Glutamatergic neuron (in vitro differentiated cells): ENCODE data around the gene UBE2E2. TPM values are rescaled to one million over a fixed set of nuclear protein-coding genes. Genes with fewer than 3 reads are reported as not detected.
A peak's percentile ranks its signal among the peaks of the same experiment; 100 is the strongest.

Source experiments
- DNase-seq: peaks from one replicate; pipeline ENCODE4 v3.0.0; 2022
- H3K27ac Mint-ChIP-seq: one replicate; pipeline ENCODE4 v1.8.0; 2020; ENCODE audit warnings: mild to moderate bottlenecking, mixed read lengths, inconsistent platforms; ENCODE audit not compliant: unreplicated experiment
- H3K27me3 Mint-ChIP-seq: one replicate; pipeline ENCODE4 v1.8.0; 2020; ENCODE audit warnings: mild to moderate bottlenecking, moderate library complexity, mixed read lengths, inconsistent platforms; ENCODE audit not compliant: unreplicated experiment
- H3K36me3 Mint-ChIP-seq: one replicate; pipeline ENCODE4 v1.8.0; 2020; ENCODE audit warnings: mild to moderate bottlenecking, mixed read lengths, inconsistent platforms; ENCODE audit not compliant: unreplicated experiment
- H3K4me1 Mint-ChIP-seq: one replicate; pipeline ENCODE4 v1.8.0; 2020; ENCODE audit warnings: mild to moderate bottlenecking, low read depth, mixed read lengths, inconsistent platforms; ENCODE audit not compliant: unreplicated experiment
- H3K4me3 Mint-ChIP-seq: one replicate; pipeline ENCODE4 v1.8.0; 2020; ENCODE audit warnings: mild to moderate bottlenecking, mixed read lengths, inconsistent platforms; ENCODE audit not compliant: unreplicated experiment
- H3K9me3 Mint-ChIP-seq: one replicate; pipeline ENCODE4 v1.8.0; 2020; ENCODE audit warnings: mild to moderate bottlenecking, moderate library complexity, mixed read lengths, inconsistent platforms; ENCODE audit not compliant: unreplicated experiment
- total RNA-seq: library from RNA; stranded (reverse); fragmentation: NEBNext Ultra II Directional; extraction: Animal tissue kit (Norgen Biotek cat#: 25700); gene quantifications from one replicate; pipeline ENCODE4 v1.2.1, GENCODE V29; 2021; ENCODE audit not compliant: unreplicated experiment
- TF ChIP-seq, protein P1 (sequence below): fragments of 200-600 bp; sonication (generic); IDR thresholded peaks from one replicate; pipeline ENCODE4 v1.5.0; 2021; ENCODE audit not compliant: partially characterized antibody, unreplicated experiment

UBE2E2 gene
- total RNA-seq, 1 donor from 2014 or later: 40.6 TPM

- TF ChIP-seq, protein P1, sequence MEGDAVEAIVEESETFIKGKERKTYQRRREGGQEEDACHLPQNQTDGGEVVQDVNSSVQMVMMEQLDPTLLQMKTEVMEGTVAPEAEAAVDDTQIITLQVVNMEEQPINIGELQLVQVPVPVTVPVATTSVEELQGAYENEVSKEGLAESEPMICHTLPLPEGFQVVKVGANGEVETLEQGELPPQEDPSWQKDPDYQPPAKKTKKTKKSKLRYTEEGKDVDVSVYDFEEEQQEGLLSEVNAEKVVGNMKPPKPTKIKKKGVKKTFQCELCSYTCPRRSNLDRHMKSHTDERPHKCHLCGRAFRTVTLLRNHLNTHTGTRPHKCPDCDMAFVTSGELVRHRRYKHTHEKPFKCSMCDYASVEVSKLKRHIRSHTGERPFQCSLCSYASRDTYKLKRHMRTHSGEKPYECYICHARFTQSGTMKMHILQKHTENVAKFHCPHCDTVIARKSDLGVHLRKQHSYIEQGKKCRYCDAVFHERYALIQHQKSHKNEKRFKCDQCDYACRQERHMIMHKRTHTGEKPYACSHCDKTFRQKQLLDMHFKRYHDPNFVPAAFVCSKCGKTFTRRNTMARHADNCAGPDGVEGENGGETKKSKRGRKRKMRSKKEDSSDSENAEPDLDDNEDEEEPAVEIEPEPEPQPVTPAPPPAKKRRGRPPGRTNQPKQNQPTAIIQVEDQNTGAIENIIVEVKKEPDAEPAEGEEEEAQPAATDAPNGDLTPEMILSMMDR: no peak
- Mint-ChIP-seq H3K27me3 (peaks cover 3% of the 10 kb centered on the region), H3K36me3 (no peaks in the 10 kb centered on the region), H3K9me3 (peaks cover 3% of the 10 kb centered on the region), H3K27ac (no peak overlapping the region), H3K4me1 (no peaks in the 10 kb centered on the region), H3K4me3 (no peak overlapping the region)
- no peak for DNase-seq
These were observed 36.3 kb upstream of the UBE2E2 start for GRCh38 chr3:23166845-23167244.

DNA sequence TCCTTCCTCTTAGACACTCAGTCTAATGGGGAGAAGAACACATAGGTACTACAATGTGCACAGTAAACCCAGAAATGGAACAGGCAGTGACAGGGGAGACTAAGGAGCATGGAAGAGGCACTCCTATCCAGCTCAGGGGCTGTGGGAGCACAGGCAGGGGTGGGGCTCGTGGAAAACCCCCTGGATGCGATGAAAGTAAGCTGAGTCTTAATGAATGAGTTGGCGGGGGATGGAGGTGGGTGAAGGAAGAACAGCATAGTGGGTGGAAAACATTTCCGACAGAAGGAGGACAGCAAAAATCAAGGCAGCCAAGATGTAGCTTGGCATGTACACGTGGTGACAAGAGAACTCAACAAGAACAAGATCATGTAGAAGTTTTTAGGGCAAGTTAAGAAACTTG is 33.6 kb upstream of the UBE2E2 start:
- TF ChIP-seq, protein P1: no peak
- no peak overlapping the region for H3K4me3 Mint-ChIP-seq
- no peaks in the 10 kb centered on the region for H3K4me1 Mint-ChIP-seq
- peaks cover 3% of the 10 kb centered on the region for H3K27me3 Mint-ChIP-seq
- DNase-seq: no peak
- H3K36me3 Mint-ChIP-seq: no peaks in the 10 kb centered on the region
- H3K27ac Mint-ChIP-seq: no peak overlapping the region
- peaks cover 3% of the 10 kb centered on the region for H3K9me3 Mint-ChIP-seq

DNA sequence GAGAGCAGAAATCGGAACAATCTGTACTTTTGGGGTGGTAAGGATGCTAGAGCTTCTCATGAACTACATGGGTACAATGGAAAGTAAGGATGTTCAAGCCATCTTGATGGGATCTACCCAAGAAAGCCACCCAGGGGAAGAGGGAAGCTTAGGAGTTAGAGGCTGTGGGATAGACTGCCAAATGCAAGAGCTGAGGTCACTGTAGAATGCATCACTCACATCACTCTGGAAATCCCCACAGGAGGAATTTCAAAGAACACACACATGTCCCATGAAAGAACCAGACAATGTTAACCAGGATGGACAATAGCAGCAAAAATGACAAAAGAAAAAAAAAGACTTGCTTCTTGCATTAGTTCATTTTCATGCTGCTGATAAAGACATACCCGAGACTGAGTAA is 32.8 kb upstream of the UBE2E2 start:
- peaks cover 3% of the 10 kb centered on the region for H3K27me3 Mint-ChIP-seq
- no peak for DNase-seq
- no peak overlapping the region for H3K4me3 Mint-ChIP-seq
- no peak overlapping the region for H3K27ac Mint-ChIP-seq
- TF ChIP-seq, protein P1: no peak
- peaks cover 3% of the 10 kb centered on the region for H3K9me3 Mint-ChIP-seq
- H3K4me1 Mint-ChIP-seq: peaks cover 3% of the 10 kb centered on the region
- H3K36me3 Mint-ChIP-seq: no peaks in the 10 kb centered on the region

DNA sequence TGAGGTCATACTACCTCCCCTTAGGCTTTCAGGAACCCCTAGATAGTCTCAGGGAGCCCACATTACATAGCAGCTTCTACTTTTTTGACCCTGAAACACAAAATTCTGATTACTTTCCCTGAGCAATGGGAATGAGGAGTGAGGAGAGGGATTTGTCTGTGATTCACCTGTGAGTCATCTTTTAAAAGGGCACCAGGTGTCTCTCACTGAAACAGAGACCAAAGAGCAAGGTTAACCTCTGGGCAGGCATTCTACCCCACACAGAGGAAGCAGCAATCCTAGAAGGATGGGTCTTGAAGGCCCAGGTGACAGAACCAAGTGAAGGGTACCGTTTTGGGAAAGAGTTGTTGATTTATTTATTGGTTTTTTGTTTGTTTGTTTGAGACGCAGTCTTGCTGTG is 31.1 kb upstream of the UBE2E2 start:
- TF ChIP-seq, protein P1: no peak
- Mint-ChIP-seq H3K27me3 (peaks cover 3% of the 10 kb centered on the region), H3K4me3 (no peak overlapping the region), H3K4me1 (peaks cover 3% of the 10 kb centered on the region), H3K9me3 (peaks cover 3% of the 10 kb centered on the region), H3K36me3 (no peaks in the 10 kb centered on the region), H3K27ac (no peak overlapping the region)
- DNase-seq: no peak

DNA sequence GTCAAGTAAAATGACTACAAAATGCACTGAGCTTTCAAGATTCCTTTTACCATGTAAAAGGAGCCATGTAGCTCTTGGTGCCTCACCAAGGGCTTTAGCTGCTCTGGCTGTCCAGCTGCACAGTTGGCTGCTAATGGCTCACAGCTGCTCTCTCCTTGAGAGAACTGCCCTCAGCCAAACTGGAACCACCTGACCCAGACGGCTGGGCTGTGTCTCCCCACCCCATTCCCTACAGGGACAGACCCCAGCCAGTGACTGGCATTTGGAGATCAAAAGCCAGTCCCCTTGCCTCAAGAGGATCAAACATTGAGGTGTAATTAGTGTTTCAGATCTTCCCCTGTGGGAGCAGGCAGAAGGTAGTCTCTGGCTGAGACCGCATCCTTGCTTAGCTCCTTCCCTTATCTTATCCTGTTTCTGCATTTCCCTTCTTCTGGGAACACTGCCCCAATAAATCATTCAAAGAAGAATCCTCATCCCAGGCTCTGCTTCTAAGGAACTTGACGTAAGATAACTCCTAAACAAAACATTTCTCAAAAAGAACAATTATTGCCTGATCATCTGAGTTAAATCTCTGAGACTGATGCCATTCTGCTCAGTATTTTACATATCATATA is 28.6 kb upstream of the UBE2E2 start:
- H3K9me3 Mint-ChIP-seq: peaks cover 3% of the 10 kb centered on the region
- H3K36me3 Mint-ChIP-seq: no peaks in the 10 kb centered on the region
- peak overlapping the region; percentile 6 for H3K27ac Mint-ChIP-seq
- H3K4me1 Mint-ChIP-seq: peaks cover 3% of the 10 kb centered on the region
- no peak overlapping the region for H3K4me3 Mint-ChIP-seq
- H3K27me3 Mint-ChIP-seq: peaks cover 2% of the 10 kb centered on the region
- TF ChIP-seq, protein P1: no peak
- DNase-seq: peak; percentile 53
